ENCODE data around the gene VPS36. TPM values are rescaled to one million over a fixed set of nuclear protein-coding genes. Genes with fewer than 3 reads are reported as not detected.

The VPS36 gene
- total RNA-seq, 2 donors from 2014 or later, result 35.3 to 44.6 TPM

- peak overlapping the region in 3 of 4 donors; percentile 96 to 97 (median 97) for H3K27ac ChIP-seq
- intact Hi-C loops (cut with DNase I), result no loop called here
- no peaks in the 10 kb centered on the region for H3K27me3 ChIP-seq
- no peak for DNase-seq
- WGBS, 2 donors, result 5 to 11% methylated on average over 5 to 7 of the region's 8 CpGs
- no peaks in the 10 kb centered on the region for H3K9me3 ChIP-seq
- H3K4me3 ChIP-seq, result no peak overlapping the region
- peaks cover 36% of the 10 kb centered on the region for H3K4me1 ChIP-seq
- no peak for ATAC-seq
- TF ChIP-seq CTCF (IDR thresholded peaks at IDR 0.05) (peak in 1 of 7 experiments; percentile 2), POLR2A (IDR thresholded peaks at IDR 0.05) (no peak)
- no peaks in the 10 kb centered on the region for H3K36me3 ChIP-seq (replicated peaks in 1 of 2; ENCODE audit: insufficient read depth in 1 of 2, low read depth in 2 of 2)
Observed at GRCh38 chr13:52450793-52451116, 321 bp upstream of the VPS36 start.

- no peaks in the 10 kb centered on the region for H3K27me3 ChIP-seq
- peak overlapping the region; percentile 92 to 97 (median 96) for H3K27ac ChIP-seq
- no peaks in the 10 kb centered on the region for H3K9me3 ChIP-seq
- intact Hi-C loops (cut with DNase I), result no loop called here
- no peak for ATAC-seq
- WGBS, 2 donors, result 2 to 3% methylated on average over 10 of the region's 10 CpGs
- DNase-seq, result no peak
- no peaks in the 10 kb centered on the region for H3K36me3 ChIP-seq (replicated peaks in 1 of 2; ENCODE audit: insufficient read depth in 1 of 2, low read depth in 2 of 2)
- peak overlapping the region; percentile 48 to 80 for H3K4me3 ChIP-seq
- peaks cover 34% of the 10 kb centered on the region for H3K4me1 ChIP-seq
- no peak for TF ChIP-seq CTCF (IDR thresholded peaks at IDR 0.05)
- TF ChIP-seq POLR2A (IDR thresholded peaks at IDR 0.05), result no peak
Observed at GRCh38 chr13:52449331-52450011, 963 bp downstream of the VPS36 start.

- TF ChIP-seq CTCF (IDR thresholded peaks at IDR 0.05), result no peak
- H3K27me3 ChIP-seq, result no peaks in the 10 kb centered on the region
- ATAC-seq (no peak), DNase-seq (no peak)
- H3K27ac ChIP-seq, result no peak overlapping the region
- intact Hi-C loops (cut with DNase I), result no loop called here
- no peaks in the 10 kb centered on the region for H3K9me3 ChIP-seq
- H3K4me3 ChIP-seq, result no peak overlapping the region
- WGBS, 2 donors, result 85 to 88% methylated on average over 5 of the region's 5 CpGs
- peaks cover 28% of the 10 kb centered on the region for H3K4me1 ChIP-seq
- no peaks in the 10 kb centered on the region for H3K36me3 ChIP-seq (replicated peaks in 1 of 2; ENCODE audit: insufficient read depth in 1 of 2, low read depth in 2 of 2)
Observed at GRCh38 chr13:52447815-52448552, 2.5 kb downstream of the VPS36 start.

- H3K27me3 ChIP-seq, result no peaks in the 10 kb centered on the region
- no peak overlapping the region for H3K4me3 ChIP-seq
- intact Hi-C loops (cut with DNase I), result no loop called here
- H3K36me3 ChIP-seq (replicated peaks in 1 of 2; ENCODE audit: insufficient read depth in 1 of 2, low read depth in 2 of 2), result no peaks in the 10 kb centered on the region
- ATAC-seq (no peak), DNase-seq (no peak)
- 88 to 93% methylated on average over 2 of the region's 2 CpGs for WGBS, 2 donors
- no peak overlapping the region for H3K27ac ChIP-seq
- TF ChIP-seq POLR2A (IDR thresholded peaks at IDR 0.05), result no peak
- TF ChIP-seq CTCF (IDR thresholded peaks at IDR 0.05), result no peak
- H3K9me3 ChIP-seq, result no peaks in the 10 kb centered on the region
- H3K4me1 ChIP-seq, result peaks cover 28% of the 10 kb centered on the region
Observed at GRCh38 chr13:52447354-52447753, 3.1 kb downstream of the VPS36 start.
